HepG2 (cell line): ENCODE results near the gene MYL1.

Source experiments
- KDM1A ChIP-seq: IDR thresholded peaks from 2 replicates; pipeline ENCODE4 v1.6.1; 2016; ENCODE audit warnings: missing compliant biosample characterization
- PCBP1 ChIP-seq: fragments of 200-400 bp; formaldehyde crosslinking; IDR thresholded peaks from 2 replicates; pipeline ENCODE4 v1.6.1; 2017; ENCODE audit warnings: mild to moderate bottlenecking, low read depth, low read length, borderline replicate concordance
- TCF7L2 ChIP-seq: IDR thresholded peaks from 2 replicates; pipeline ENCODE4 v1.6.1; 2011; ENCODE audit warnings: mild to moderate bottlenecking, low read depth, low read length, moderate library complexity
- ZBTB1 ChIP-seq: sonication (generic); formaldehyde crosslinking; IDR thresholded peaks from 2 replicates; pipeline ENCODE4 v1.4.0; 2020; ENCODE audit warnings: missing genetic modification reagents, borderline replicate concordance
- ZNF3 ChIP-seq: IDR thresholded peaks from 2 replicates; pipeline ENCODE4 v1.7.0; 2017; ENCODE audit warnings: inconsistent platforms
- ZNF563 ChIP-seq: sonication (generic); formaldehyde crosslinking; IDR thresholded peaks from 2 replicates; pipeline ENCODE4 v1.8.0; 2022; ENCODE audit warnings: mild to moderate bottlenecking, moderate library complexity, missing genetic modification reagents
- ZNF713 ChIP-seq: sonication (generic); formaldehyde crosslinking; IDR thresholded peaks from 2 replicates; pipeline ENCODE4 v1.4.0; 2020; ENCODE audit warnings: mild to moderate bottlenecking, missing genetic modification reagents
- ZNF768 ChIP-seq: sonication (generic); formaldehyde crosslinking; IDR thresholded peaks from 2 replicates; pipeline ENCODE4 v1.4.0; 2020; ENCODE audit warnings: missing genetic modification reagents
- TF ChIP-seq, protein P1 (sequence below): sonication (generic); formaldehyde crosslinking; IDR thresholded peaks from 2 replicates; pipeline ENCODE4 v1.5.1; 2020; ENCODE audit warnings: missing genetic modification reagents, mild to moderate bottlenecking, borderline replicate concordance
- TF ChIP-seq, protein P2 (sequence below): sonication (generic); formaldehyde crosslinking; IDR thresholded peaks from 2 replicates; pipeline ENCODE4 v1.5.0; 2020; ENCODE audit warnings: mild to moderate bottlenecking, missing genetic modification reagents, moderate library complexity
- TF ChIP-seq, protein P3 (sequence below): sonication (generic); formaldehyde crosslinking; IDR thresholded peaks from 2 replicates; pipeline ENCODE4 v1.4.0; 2020; ENCODE audit warnings: mild to moderate bottlenecking, missing genetic modification reagents
- TF ChIP-seq, protein P4 (sequence below): sonication (generic); formaldehyde crosslinking; IDR thresholded peaks from 2 replicates; pipeline ENCODE4 v1.4.0; 2020; ENCODE audit warnings: mild to moderate bottlenecking, low read depth, missing genetic modification reagents

DNA sequence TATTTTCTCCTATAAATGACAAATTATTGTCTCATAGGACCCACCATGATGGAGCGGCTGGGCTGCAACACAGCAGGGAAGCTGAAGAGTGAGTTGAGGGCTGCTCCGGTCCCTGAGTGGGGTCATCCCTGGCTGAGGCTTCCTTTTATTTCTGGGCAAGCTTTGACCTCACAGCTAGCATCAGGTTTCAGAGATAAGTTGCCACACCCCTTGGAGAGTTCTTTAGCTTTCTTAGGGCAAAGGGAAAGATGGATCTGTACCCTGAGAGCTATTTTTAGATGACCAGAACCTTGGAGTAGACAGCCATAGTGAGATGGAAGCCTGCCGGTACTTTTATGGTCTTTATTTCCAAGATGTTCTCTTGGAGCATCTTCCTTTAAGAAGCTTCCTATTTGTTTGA, 11.5 kb downstream of the MYL1 start:
- TF ChIP-seq ZNF3 (no peak), KDM1A (no peak), ZNF713 (CRISPR knock-in tag) (no peak), ZNF768 (CRISPR knock-in tag) (no peak), PCBP1 (no peak), ZNF563 (CRISPR knock-in tag) (no peak), TCF7L2 (no peak), ZBTB1 (CRISPR knock-in tag) (no peak)
- TF ChIP-seq, protein P1, sequence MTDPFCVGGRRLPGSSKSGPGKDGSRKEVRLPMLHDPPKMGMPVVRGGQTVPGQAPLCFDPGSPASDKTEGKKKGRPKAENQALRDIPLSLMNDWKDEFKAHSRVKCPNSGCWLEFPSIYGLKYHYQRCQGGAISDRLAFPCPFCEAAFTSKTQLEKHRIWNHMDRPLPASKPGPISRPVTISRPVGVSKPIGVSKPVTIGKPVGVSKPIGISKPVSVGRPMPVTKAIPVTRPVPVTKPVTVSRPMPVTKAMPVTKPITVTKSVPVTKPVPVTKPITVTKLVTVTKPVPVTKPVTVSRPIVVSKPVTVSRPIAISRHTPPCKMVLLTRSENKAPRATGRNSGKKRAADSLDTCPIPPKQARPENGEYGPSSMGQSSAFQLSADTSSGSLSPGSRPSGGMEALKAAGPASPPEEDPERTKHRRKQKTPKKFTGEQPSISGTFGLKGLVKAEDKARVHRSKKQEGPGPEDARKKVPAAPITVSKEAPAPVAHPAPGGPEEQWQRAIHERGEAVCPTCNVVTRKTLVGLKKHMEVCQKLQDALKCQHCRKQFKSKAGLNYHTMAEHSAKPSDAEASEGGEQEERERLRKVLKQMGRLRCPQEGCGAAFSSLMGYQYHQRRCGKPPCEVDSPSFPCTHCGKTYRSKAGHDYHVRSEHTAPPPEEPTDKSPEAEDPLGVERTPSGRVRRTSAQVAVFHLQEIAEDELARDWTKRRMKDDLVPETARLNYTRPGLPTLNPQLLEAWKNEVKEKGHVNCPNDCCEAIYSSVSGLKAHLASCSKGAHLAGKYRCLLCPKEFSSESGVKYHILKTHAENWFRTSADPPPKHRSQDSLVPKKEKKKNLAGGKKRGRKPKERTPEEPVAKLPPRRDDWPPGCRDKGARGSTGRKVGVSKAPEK (CRISPR knock-in tag): no peak
- TF ChIP-seq, protein P2, sequence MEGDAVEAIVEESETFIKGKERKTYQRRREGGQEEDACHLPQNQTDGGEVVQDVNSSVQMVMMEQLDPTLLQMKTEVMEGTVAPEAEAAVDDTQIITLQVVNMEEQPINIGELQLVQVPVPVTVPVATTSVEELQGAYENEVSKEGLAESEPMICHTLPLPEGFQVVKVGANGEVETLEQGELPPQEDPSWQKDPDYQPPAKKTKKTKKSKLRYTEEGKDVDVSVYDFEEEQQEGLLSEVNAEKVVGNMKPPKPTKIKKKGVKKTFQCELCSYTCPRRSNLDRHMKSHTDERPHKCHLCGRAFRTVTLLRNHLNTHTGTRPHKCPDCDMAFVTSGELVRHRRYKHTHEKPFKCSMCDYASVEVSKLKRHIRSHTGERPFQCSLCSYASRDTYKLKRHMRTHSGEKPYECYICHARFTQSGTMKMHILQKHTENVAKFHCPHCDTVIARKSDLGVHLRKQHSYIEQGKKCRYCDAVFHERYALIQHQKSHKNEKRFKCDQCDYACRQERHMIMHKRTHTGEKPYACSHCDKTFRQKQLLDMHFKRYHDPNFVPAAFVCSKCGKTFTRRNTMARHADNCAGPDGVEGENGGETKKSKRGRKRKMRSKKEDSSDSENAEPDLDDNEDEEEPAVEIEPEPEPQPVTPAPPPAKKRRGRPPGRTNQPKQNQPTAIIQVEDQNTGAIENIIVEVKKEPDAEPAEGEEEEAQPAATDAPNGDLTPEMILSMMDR (CRISPR knock-in tag): no peak
- TF ChIP-seq, protein P3, sequence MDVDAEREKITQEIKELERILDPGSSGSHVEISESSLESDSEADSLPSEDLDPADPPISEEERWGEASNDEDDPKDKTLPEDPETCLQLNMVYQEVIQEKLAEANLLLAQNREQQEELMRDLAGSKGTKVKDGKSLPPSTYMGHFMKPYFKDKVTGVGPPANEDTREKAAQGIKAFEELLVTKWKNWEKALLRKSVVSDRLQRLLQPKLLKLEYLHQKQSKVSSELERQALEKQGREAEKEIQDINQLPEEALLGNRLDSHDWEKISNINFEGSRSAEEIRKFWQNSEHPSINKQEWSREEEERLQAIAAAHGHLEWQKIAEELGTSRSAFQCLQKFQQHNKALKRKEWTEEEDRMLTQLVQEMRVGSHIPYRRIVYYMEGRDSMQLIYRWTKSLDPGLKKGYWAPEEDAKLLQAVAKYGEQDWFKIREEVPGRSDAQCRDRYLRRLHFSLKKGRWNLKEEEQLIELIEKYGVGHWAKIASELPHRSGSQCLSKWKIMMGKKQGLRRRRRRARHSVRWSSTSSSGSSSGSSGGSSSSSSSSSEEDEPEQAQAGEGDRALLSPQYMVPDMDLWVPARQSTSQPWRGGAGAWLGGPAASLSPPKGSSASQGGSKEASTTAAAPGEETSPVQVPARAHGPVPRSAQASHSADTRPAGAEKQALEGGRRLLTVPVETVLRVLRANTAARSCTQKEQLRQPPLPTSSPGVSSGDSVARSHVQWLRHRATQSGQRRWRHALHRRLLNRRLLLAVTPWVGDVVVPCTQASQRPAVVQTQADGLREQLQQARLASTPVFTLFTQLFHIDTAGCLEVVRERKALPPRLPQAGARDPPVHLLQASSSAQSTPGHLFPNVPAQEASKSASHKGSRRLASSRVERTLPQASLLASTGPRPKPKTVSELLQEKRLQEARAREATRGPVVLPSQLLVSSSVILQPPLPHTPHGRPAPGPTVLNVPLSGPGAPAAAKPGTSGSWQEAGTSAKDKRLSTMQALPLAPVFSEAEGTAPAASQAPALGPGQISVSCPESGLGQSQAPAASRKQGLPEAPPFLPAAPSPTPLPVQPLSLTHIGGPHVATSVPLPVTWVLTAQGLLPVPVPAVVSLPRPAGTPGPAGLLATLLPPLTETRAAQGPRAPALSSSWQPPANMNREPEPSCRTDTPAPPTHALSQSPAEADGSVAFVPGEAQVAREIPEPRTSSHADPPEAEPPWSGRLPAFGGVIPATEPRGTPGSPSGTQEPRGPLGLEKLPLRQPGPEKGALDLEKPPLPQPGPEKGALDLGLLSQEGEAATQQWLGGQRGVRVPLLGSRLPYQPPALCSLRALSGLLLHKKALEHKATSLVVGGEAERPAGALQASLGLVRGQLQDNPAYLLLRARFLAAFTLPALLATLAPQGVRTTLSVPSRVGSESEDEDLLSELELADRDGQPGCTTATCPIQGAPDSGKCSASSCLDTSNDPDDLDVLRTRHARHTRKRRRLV (CRISPR knock-in tag): no peak
- TF ChIP-seq, protein P4, sequence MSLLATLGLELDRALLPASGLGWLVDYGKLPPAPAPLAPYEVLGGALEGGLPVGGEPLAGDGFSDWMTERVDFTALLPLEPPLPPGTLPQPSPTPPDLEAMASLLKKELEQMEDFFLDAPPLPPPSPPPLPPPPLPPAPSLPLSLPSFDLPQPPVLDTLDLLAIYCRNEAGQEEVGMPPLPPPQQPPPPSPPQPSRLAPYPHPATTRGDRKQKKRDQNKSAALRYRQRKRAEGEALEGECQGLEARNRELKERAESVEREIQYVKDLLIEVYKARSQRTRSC (CRISPR knock-in tag): no peak
